ENCODE results near the gene HBG2. TPM values are rescaled to one million over a fixed set of nuclear protein-coding genes. Genes with fewer than 3 reads are reported as not detected.

The HBG2 gene
- total and polyA plus RNA-seq, 2 of the 4 experiments (the other 2 are of a cell fraction) = 0.54 TPM; not detected in 1

DNA sequence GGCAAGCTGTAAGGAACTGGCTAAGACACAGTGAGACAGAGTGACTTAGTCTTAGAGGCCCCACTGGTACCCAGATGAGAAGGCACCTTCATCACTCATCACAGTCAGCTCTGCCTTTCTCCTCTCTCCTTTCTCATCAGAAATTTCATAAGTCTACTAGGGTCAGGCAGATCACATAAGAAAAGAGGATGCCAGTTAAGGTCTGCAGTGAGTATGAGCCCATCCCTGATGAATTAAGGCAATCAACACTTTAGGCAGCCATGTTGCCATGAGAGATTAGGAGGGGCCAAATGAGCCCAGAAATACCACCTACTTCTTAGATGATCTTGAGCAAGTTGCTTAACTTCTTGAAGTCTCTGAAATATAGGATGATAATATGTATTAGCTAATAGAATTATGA, 27.0 kb upstream of the HBG2 start:
- peak overlapping the region; percentile 91 for H3K14ac ChIP-seq (replicated peaks; ENCODE audit: low read depth, low read length)
- no peaks in the 10 kb centered on the region for H3K9me3 ChIP-seq (ENCODE audit: control insufficient read depth, insufficient read depth, low read length)
- no TSS peak for BruUV-seq (replicated peaks)
- peaks cover 16% of the 10 kb centered on the region for H3K4me1 ChIP-seq (ENCODE audit: control insufficient read depth, insufficient read depth, low read length)
- peaks cover 7% of the 10 kb centered on the region; the same call in 1 of the 2 replicates for H3K9me1 ChIP-seq (ENCODE audit: insufficient read depth, low read length)
- no peak overlapping the region for H3K9ac ChIP-seq (ENCODE audit: low read depth, low read length)
- peak overlapping the region; percentile 96 for H4K5ac ChIP-seq (ENCODE audit: low read depth, low read length)
- H2BK20ac ChIP-seq (ENCODE audit: low read depth, low read length) = peak overlapping the region; percentile 99
- no peaks in the 10 kb centered on the region for H3K36me3 ChIP-seq (ENCODE audit: control insufficient read depth, insufficient read depth, low read length)
- in situ Hi-C loops (cut with MboI; ENCODE audit: low sequenced_read_pairs) = loop anchor here (10.0 kb wide), 1 partner anchor 83 kb away; no protein-coding TSS in a partner anchor
- peak overlapping the region; percentile 72 for H2AK5ac ChIP-seq (ENCODE audit: low read depth, low read length)
- H4K20me1 ChIP-seq (ENCODE audit: insufficient read depth, low read length) = no peaks in the 10 kb centered on the region
- ChIA-PET CTCF (interaction anchor here (1.0 to 1.3 kb wide), 3 partner anchors 9 to 74 kb away, joined by 3 read pairs; no protein-coding TSS in a partner anchor), POLR2A (ENCODE audit: unreplicated experiment) (no interaction called here)
- H3K27me3 ChIP-seq (ENCODE audit: control insufficient read depth, insufficient read depth, low read length) = no peaks in the 10 kb centered on the region
- ATAC-seq (ENCODE audit: low read depth) (no peak), DNase-seq (no peak)
- H2BK15ac ChIP-seq (ENCODE audit: low read depth, low read length) = peak overlapping the region; percentile 99; the same call in 2 of the 3 replicates
- H3K4me2 ChIP-seq (ENCODE audit: low read depth, low read length) = no peak overlapping the region
- peak overlapping the region; percentile 85 for H3K27ac ChIP-seq (ENCODE audit: insufficient read depth, low read length)
- no peak overlapping the region for H3K4me3 ChIP-seq (ENCODE audit: insufficient read depth, low read depth, low read length)
- H3K18ac ChIP-seq (ENCODE audit: low read depth, low read length) = peak overlapping the region; percentile 97
- H2BK5ac ChIP-seq (ENCODE audit: low read depth, low read length, poor library complexity, severe bottlenecking) = peak overlapping the region; percentile 94
- H3K79me1 ChIP-seq (ENCODE audit: low read depth in 1 of 2, low read length in 2 of 2) = no peaks in the 10 kb centered on the region
- peak overlapping the region; percentile 98 for H2BK120ac ChIP-seq (ENCODE audit: low read depth, low read length)
- peak overlapping the region; percentile 6 for H2AK9ac ChIP-seq (replicated peaks; ENCODE audit: low read depth, low read length, poor library complexity)
- H4K91ac ChIP-seq (ENCODE audit: insufficient read depth, low read depth, low read length) = peak overlapping the region; percentile 96
- H3K23ac ChIP-seq (ENCODE audit: low read depth, low read length) = peak overlapping the region; percentile 47
- H3K56ac ChIP-seq (ENCODE audit: extremely low read depth, insufficient read depth, low read length) = peak overlapping the region; percentile 25
- peak overlapping the region; percentile 67 to 97 for H4K8ac ChIP-seq (ENCODE audit: low read depth in 2 of 2, low read length in 2 of 2)
- TF ChIP-seq MAFK (IDR thresholded peaks at IDR 0.05; ENCODE audit: low read depth, low read length) = no peak
- dilution Hi-C loops (cut with HindIII; ENCODE audit: low sequenced_read_pairs, unreplicated experiment) = no loop called here
- H3K4ac ChIP-seq (ENCODE audit: low read depth, low read length) = peak overlapping the region; percentile 82
- no peak overlapping the region for H2AFZ ChIP-seq (replicated peaks; ENCODE audit: low read length, poor library complexity)
- intact Hi-C loops (cut with micrococcal nuclease) = no loop called here

Measured in IMR-90 (cell line).